GM06990 (cell line): Measurements from ENCODE around the gene VARS2.

Source experiments
- DNase-seq: peaks from one replicate; pipeline ENCODE4 v3.0.0-alpha.2; 2011; ENCODE audit not compliant: insufficient read length; ENCODE audit errors: extremely low read depth
- H3K27me3 ChIP-seq: replicated peaks from 2 replicates; pipeline ENCODE4 v1.6.0; 2011; ENCODE audit warnings: low read length; ENCODE audit not compliant: control insufficient read depth, insufficient read depth
- H3K36me3 ChIP-seq: 2 replicates; pipeline ENCODE4 v1.5.1; 2011; ENCODE audit warnings: low read length; ENCODE audit not compliant: control insufficient read depth, insufficient read depth
- H3K4me3 ChIP-seq: replicated peaks from 2 replicates; pipeline ENCODE4 v1.5.1; 2011; ENCODE audit warnings: low read depth, mild to moderate bottlenecking, control low read depth, low read length
- TF ChIP-seq, protein P1 (sequence below): IDR thresholded peaks from 2 replicates; pipeline ENCODE4 v1.5.1; 2011; ENCODE audit warnings: low read length, control low read depth, mild to moderate bottlenecking, inconsistent platforms; ENCODE audit not compliant: insufficient read depth, poor library complexity, severe bottlenecking

Gene VARS2

GRCh38 chr6:30932665-30933365, 18.8 kb downstream of the VARS2 start:
- DNase-seq: no peak
- TF ChIP-seq, protein P1, sequence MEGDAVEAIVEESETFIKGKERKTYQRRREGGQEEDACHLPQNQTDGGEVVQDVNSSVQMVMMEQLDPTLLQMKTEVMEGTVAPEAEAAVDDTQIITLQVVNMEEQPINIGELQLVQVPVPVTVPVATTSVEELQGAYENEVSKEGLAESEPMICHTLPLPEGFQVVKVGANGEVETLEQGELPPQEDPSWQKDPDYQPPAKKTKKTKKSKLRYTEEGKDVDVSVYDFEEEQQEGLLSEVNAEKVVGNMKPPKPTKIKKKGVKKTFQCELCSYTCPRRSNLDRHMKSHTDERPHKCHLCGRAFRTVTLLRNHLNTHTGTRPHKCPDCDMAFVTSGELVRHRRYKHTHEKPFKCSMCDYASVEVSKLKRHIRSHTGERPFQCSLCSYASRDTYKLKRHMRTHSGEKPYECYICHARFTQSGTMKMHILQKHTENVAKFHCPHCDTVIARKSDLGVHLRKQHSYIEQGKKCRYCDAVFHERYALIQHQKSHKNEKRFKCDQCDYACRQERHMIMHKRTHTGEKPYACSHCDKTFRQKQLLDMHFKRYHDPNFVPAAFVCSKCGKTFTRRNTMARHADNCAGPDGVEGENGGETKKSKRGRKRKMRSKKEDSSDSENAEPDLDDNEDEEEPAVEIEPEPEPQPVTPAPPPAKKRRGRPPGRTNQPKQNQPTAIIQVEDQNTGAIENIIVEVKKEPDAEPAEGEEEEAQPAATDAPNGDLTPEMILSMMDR: no peak
- no peaks in the 10 kb centered on the region; the same call in 1 of the 2 replicates for H3K36me3 ChIP-seq
- H3K27me3 ChIP-seq: no peaks in the 10 kb centered on the region
- H3K4me3 ChIP-seq: no peak overlapping the region

- no peak for DNase-seq
- TF ChIP-seq, protein P1: no peak
- no peaks in the 10 kb centered on the region; the same call in 1 of the 2 replicates for H3K27me3 ChIP-seq
Measured at GRCh38 chr6:30935018-30935417, 21.0 kb downstream of the VARS2 start.

DNA sequence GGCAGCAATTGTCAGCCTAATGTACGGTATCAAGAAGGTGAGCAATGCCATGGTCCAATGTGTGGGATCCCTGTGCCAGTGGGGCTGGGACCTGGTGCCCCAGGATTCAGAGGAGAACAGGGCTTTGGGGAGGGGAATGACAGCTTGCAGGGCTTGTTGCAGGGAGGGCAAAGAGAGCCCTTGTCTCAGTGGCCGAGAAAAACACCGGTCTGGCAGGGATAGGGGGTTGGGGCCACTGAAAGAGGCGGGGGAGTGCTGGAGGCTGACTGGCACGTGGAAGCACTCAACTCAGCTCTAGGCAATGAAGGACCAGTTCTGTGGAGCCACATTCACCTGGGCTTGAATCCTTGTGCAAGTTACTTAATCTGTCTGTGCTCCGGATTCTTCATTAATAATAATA, 23.2 kb downstream of the VARS2 start:
- no peak for DNase-seq
- Histone ChIP-seq H3K4me3 (no peak overlapping the region), H3K27me3 (peaks cover 2% of the 10 kb centered on the region; the same call in 1 of the 2 replicates), H3K36me3 (no peaks in the 10 kb centered on the region)
- TF ChIP-seq, protein P1: no peak

More at GRCh38 chr6:30935018-30935417, 21.0 kb downstream of the VARS2 start:
- no peaks in the 10 kb centered on the region for H3K36me3 ChIP-seq
- no peak overlapping the region for H3K4me3 ChIP-seq

- DNase-seq: no peak
- H3K36me3 ChIP-seq: no peaks in the 10 kb centered on the region
- TF ChIP-seq, protein P1: no peak
- peaks cover 2% of the 10 kb centered on the region; the same call in 1 of the 2 replicates for H3K27me3 ChIP-seq
- H3K4me3 ChIP-seq: no peak overlapping the region
Measured at GRCh38 chr6:30938730-30939129, 24.7 kb downstream of the VARS2 start.

- TF ChIP-seq, protein P1: no peak
- no peak for DNase-seq
- Histone ChIP-seq H3K36me3 (no peaks in the 10 kb centered on the region), H3K4me3 (no peak overlapping the region), H3K27me3 (peaks cover 2% of the 10 kb centered on the region; the same call in 1 of the 2 replicates)
Measured at GRCh38 chr6:30939473-30939872, 25.4 kb downstream of the VARS2 start.
